ENCODE results near the gene NGF.

NGF gene

GRCh38 chr1:115283249-115283648, 54.8 kb downstream of the NGF start:
- no peak for DNase-seq (ENCODE audit: low read depth in 1 of 2, low spot score in 1 of 2)

GRCh38 chr1:115282807-115283208, 55.2 kb downstream of the NGF start:
- DNase-seq (ENCODE audit: low read depth in 1 of 2, low spot score in 1 of 2), result no peak

GRCh38 chr1:115281143-115281542, 56.9 kb downstream of the NGF start:
- no peak for DNase-seq (ENCODE audit: low read depth in 1 of 2, low spot score in 1 of 2)

GRCh38 chr1:115280064-115280463, 58.0 kb downstream of the NGF start:
- DNase-seq (ENCODE audit: low read depth in 1 of 2, low spot score in 1 of 2), result no peak

GRCh38 chr1:115278211-115278610, 59.8 kb downstream of the NGF start:
- DNase-seq (ENCODE audit: low read depth in 1 of 2, low spot score in 1 of 2), result no peak

- no peak for DNase-seq (ENCODE audit: low read depth in 1 of 2, low spot score in 1 of 2)
These were observed 60.8 kb downstream of the NGF start for GRCh38 chr1:115277276-115277675.

GRCh38 chr1:115275216-115275615, 62.8 kb downstream of the NGF start:
- DNase-seq (ENCODE audit: low read depth in 1 of 2, low spot score in 1 of 2), result no peak

- no peak for DNase-seq (ENCODE audit: low read depth in 1 of 2, low spot score in 1 of 2)
These were observed 63.6 kb downstream of the NGF start for GRCh38 chr1:115274467-115274866.

GRCh38 chr1:115266729-115267421, 71.2 kb downstream of the NGF start:
- no peak for DNase-seq (ENCODE audit: low read depth in 1 of 2, low spot score in 1 of 2)

GRCh38 chr1:115265099-115265498, 73.0 kb downstream of the NGF start:
- DNase-seq (ENCODE audit: low read depth in 1 of 2, low spot score in 1 of 2), result no peak

GRCh38 chr1:115262886-115263285, 75.2 kb downstream of the NGF start:
- DNase-seq (ENCODE audit: low read depth in 1 of 2, low spot score in 1 of 2), result no peak

- no peak for DNase-seq (ENCODE audit: low read depth in 1 of 2, low spot score in 1 of 2)
These were observed 76.6 kb downstream of the NGF start for GRCh38 chr1:115261496-115261895.

- DNase-seq (ENCODE audit: low read depth in 1 of 2, low spot score in 1 of 2), result no peak
These were observed 79.7 kb downstream of the NGF start for GRCh38 chr1:115258302-115258866.

- DNase-seq (ENCODE audit: low read depth in 1 of 2, low spot score in 1 of 2), result no peak
These were observed 80.5 kb downstream of the NGF start for GRCh38 chr1:115257591-115257990.

GRCh38 chr1:115255154-115255553, 82.9 kb downstream of the NGF start:
- no peak for DNase-seq (ENCODE audit: low read depth in 1 of 2, low spot score in 1 of 2)

GRCh38 chr1:115252585-115252984, 85.5 kb downstream of the NGF start:
- DNase-seq (ENCODE audit: low read depth in 1 of 2, low spot score in 1 of 2), result no peak

- DNase-seq (ENCODE audit: low read depth in 1 of 2, low spot score in 1 of 2), result no peak
These were observed 86.2 kb downstream of the NGF start for GRCh38 chr1:115251856-115252255.

- no peak for DNase-seq (ENCODE audit: low read depth in 1 of 2, low spot score in 1 of 2)
These were observed 86.7 kb downstream of the NGF start for GRCh38 chr1:115251340-115251748.

GRCh38 chr1:115246526-115246925, 91.5 kb downstream of the NGF start:
- DNase-seq (ENCODE audit: low read depth in 1 of 2, low spot score in 1 of 2), result no peak

GRCh38 chr1:115245227-115245626, 92.8 kb downstream of the NGF start:
- DNase-seq (ENCODE audit: low read depth in 1 of 2, low spot score in 1 of 2), result no peak

GRCh38 chr1:115242543-115242942, 95.5 kb downstream of the NGF start:
- DNase-seq (ENCODE audit: low read depth in 1 of 2, low spot score in 1 of 2), result no peak

- DNase-seq (ENCODE audit: low read depth in 1 of 2, low spot score in 1 of 2), result no peak
These were observed 96.7 kb downstream of the NGF start for GRCh38 chr1:115241309-115241708.

GRCh38 chr1:115240297-115240696, 97.8 kb downstream of the NGF start:
- DNase-seq (ENCODE audit: low read depth in 1 of 2, low spot score in 1 of 2), result no peak

Data from activated CD4-positive, alpha-beta T cell treated with anti-CD3 and anti-CD28 coated beads, Interleukin-2, amount 50 U/mL, for 24 hours (primary cell).